G401 (cell line): ENCODE results near the gene EXOSC10. TPM values are rescaled to one million over a fixed set of nuclear protein-coding genes. Genes with fewer than 3 reads are reported as not detected.
"Not testable (repeated sequence)": the region's sequence is repeated elsewhere in the genome, so short reads cannot be mapped to it uniquely, and the experiment has no call there.

Source experiments
- DNase-seq: peaks from one replicate; pipeline ENCODE4 v3.0.0-alpha.2; 2015; ENCODE audit warnings: low spot score
- in situ Hi-C: cut with HindIII; loops from 2 replicates; pipeline ENCODE4 v1.10.0; 2016; ENCODE audit warnings: low sequenced_read_pairs, mixed read lengths
- total RNA-seq: library from RNA; depleted of rRNA; stranded (reverse); fragments of >200 nt; shearing (Covaris generic); gene quantifications from 2 replicates; pipeline ENCODE4 v1.2.3, GENCODE V29; 2014

The EXOSC10 gene
- total RNA-seq, 1 experiment from 2014 or later: 61.7 TPM

- in situ Hi-C loops: no loop called here
- no peak for DNase-seq
Measured at GRCh38 chr1:11116318-11116717, 16.6 kb upstream of the EXOSC10 start.

DNA sequence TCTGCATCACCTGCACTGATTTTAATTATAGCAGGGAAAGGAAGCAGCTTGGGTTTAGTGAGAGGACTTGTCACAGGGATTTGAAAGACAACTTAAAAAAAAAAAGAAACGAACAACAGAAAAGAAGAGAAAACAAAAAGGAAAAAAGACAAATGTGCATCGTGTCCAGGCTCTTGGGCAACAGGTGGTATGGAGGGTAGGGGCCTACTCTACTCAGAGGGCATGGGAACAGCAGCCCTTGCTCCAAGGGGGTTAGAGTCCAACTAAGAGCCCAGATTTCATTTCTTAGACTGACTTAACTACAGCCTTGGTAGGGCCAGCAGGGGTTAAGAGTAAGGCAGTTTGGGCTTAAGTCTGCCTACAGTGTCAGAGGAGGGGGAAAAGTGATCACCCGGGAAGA lies 15.3 kb upstream of the EXOSC10 start:
- in situ Hi-C loops: no loop called here
- no peak for DNase-seq

GRCh38 chr1:11109047-11109760 lies 9.5 kb upstream of the EXOSC10 start:
- in situ Hi-C loops: no loop called here
- DNase-seq: no peak

DNA sequence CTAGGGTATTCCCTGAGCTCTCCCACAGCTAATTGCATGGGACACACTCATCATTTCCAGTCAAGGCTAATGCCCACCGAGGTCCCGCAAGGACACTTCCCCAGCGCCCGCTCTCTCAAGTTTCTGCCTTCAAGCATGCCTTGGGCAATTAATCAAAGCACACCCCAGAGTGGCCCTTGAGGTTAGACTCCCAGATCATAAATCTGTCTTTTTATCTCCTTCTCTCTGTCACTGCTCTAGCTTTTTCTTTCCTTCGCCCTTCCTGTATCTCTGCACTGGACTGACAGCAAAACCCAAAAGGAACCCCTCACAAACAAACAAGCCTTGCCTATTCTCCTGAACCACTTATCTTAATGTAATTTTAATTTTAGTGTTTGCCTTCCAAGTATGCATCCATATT lies 7.9 kb upstream of the EXOSC10 start:
- in situ Hi-C loops: no loop called here
- DNase-seq: no peak

- no peak for DNase-seq
- in situ Hi-C loops: no loop called here
Measured at GRCh38 chr1:11105586-11105985, 5.9 kb upstream of the EXOSC10 start.

GRCh38 chr1:11101347-11101746 lies 1.7 kb upstream of the EXOSC10 start:
- in situ Hi-C loops: no loop called here
- DNase-seq: no peak

DNA sequence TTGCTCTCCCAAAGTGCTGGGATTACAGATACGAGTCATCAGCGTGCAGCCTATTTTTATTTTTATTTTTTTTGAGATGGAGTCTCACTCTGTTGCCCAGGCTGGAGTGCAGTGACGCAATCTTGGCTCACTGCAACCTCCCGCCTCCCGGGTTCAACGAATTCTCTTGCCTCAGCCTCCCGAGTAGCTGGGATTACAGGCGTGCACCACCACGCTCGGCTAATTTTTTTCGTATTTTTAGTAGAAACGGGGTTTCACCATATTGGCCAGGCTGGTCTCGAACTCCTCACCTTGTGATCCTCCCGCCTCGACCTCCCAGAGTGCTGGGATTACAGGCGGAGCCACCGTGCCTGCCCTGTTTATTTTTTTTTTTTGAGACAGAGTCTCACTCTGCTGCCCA lies 1.1 kb upstream of the EXOSC10 start:
- DNase-seq, in situ Hi-C loops: not testable (repeated sequence)

GRCh38 chr1:11100149-11100493 lies 452 bp upstream of the EXOSC10 start:
- DNase-seq: no peak
- in situ Hi-C loops: no loop called here

DNA sequence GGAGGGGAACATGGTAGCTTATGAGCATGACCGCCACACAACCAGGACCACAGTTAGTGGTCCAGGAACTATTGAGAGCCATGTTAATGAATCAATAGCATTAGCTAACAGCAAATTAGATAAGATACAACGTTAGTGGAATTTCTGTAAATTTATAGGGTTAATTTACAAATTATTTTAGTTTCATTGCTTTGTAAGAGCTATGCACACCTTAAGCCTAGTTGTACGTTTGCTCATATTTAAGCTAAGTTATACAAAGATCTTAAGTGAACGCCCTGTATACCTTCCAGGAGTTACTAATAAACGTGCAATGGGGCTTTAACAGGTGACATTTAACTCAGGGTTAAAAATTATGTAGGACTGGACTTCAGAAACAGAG lies 749 bp downstream of the EXOSC10 start:
- in situ Hi-C loops: no loop called here

GRCh38 chr1:11083784-11084183 lies 15.9 kb downstream of the EXOSC10 start:
- DNase-seq, in situ Hi-C loops: not testable (repeated sequence)

More for the DNA sequence above, 749 bp downstream of the EXOSC10 start:
- DNase-seq: no peak

GRCh38 chr1:11080931-11081330 lies 18.7 kb downstream of the EXOSC10 start:
- DNase-seq: no peak
- in situ Hi-C loops: no loop called here

- DNase-seq: no peak
- in situ Hi-C loops: no loop called here
Measured at GRCh38 chr1:11078631-11079030, 21.0 kb downstream of the EXOSC10 start.

DNA sequence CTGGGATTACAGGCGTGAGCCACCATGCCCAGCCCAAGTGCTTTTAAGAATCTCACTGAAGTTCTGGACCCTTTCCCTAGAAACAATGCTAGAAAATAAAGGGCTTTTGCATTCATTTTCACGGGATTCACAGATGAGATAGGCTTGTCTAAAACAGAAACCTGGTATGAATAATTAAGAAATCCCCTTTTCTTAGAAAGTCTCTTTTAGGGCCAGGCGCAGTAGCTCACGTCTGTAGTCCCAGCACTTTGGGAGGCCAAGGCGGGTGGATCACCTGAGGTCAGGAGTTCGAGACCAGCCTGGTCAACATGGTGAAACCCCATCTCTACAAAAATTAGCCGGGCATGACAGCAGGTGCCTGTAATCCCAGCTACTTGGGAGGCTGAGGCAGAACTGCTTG lies 26.3 kb downstream of the EXOSC10 start:
- in situ Hi-C loops, DNase-seq: not testable (repeated sequence)

- DNase-seq: no peak
- in situ Hi-C loops: no loop called here
Measured at GRCh38 chr1:11072216-11072917, 27.3 kb downstream of the EXOSC10 start.

GRCh38 chr1:11071463-11072215 lies 28.0 kb downstream of the EXOSC10 start:
- in situ Hi-C loops: no loop called here
- DNase-seq: peak; percentile 40

- in situ Hi-C loops: no loop called here
- no peak for DNase-seq
Measured at GRCh38 chr1:11070876-11071275, 28.8 kb downstream of the EXOSC10 start.

DNA sequence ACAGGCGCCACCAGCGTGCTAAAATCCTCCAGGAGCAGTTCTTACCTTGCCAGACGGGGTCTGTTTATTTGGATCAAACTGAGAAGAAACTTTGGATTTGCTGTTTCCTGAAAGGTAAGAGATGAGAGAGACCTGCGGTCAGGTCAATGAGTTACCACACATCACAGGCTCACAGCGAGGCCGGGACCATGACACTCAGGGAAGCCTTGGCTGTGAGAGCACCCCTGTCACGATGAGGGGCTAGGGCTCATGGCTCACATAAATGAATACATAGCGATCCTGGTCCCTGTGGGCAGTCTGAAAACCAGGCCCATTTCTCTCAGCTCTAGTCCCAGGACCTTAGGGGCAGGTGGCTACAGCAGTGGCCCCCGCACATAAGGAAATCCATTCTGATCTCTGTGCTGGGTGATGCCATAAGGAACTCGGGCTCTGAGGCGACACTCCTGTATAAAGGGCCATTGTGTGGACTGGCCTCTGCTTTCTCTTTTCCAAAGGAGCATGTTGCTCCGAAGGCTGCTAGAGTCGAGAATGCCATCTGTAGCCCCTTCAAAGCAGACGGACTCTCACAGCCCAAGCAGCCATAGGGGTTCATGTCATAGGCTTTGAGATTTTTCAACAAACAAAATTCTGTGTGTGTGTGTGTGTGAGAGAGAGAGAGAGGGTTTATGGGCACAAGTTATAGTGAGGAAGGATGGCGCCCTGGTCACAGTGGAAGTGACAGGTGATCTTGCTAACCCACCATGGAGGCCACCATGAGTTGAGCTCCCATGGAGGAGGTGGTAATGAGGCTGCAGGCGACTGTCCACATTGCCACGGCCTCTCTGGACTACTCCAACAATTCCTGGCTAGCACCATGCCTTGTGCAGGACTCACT lies 30.8 kb downstream of the EXOSC10 start:
- DNase-seq: no peak
- in situ Hi-C loops: no loop called here

- in situ Hi-C loops: no loop called here
- DNase-seq: no peak
Measured at GRCh38 chr1:11067716-11068599, 31.7 kb downstream of the EXOSC10 start.
